Measurements from ENCODE around the gene SFRP5. TPM values are rescaled to one million over a fixed set of nuclear protein-coding genes. Genes with fewer than 3 reads are reported as not detected.

SFRP5 gene
- total and polyA plus RNA-seq, 10 of the 15 experiments (the other 5 are each of a cell fraction or from before 2014, with no cell fraction given): not detected

DNA sequence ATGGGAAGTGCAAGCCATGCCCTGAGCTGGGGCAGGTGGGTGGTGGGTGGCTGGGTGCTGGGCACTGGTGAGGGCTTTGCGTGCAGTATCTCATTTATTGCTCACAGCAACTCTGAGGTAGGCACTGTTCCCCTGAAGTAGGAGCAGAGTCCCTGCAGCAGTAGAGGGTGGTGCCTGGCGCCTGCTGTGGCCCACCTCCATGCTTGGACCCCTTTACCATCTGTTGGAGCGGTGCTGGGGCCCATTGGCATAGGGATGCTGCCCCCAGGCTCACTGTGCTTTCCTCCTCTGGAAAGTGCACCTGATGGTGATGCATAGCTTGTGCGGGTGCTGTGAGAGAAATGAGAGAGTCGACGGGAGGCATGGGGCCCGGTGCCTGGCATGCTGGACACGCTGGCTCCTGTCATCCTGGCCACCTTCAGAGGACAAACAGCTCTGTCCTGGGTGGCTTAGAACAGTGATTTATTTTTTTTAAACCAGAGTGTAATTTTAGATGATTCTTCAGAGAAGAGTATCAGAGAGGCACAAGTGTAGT lies 10.4 kb downstream of the SFRP5 start:
- POLR2A ChIA-PET: no interaction called here
- DNase-seq (ENCODE audit: low read depth, low spot score): no peak
- BruUV-seq (replicated peaks): no TSS peak
- FAIRE-seq: no peak
- H3K79me2 ChIP-seq (ENCODE audit: control insufficient read depth, insufficient read depth, low read length): no peaks in the 10 kb centered on the region
- H2AFZ ChIP-seq (ENCODE audit: control insufficient read depth, low read depth, low read length): no peak overlapping the region
- no peaks in the 10 kb centered on the region for H3K9me3 ChIP-seq (replicated peaks; ENCODE audit: control insufficient read depth, insufficient read depth, low read length)
- no peak for ATAC-seq
- peaks cover 11 to 20% of the 10 kb centered on the region in 2 experiments for H3K36me3 ChIP-seq (ENCODE audit: control insufficient read depth in 2 of 2, insufficient read depth in 2 of 2, low read length in 1 of 2)
- H3K9ac ChIP-seq (ENCODE audit: control insufficient read depth, insufficient read depth, low read length): no peak overlapping the region
- peaks cover 9% of the 10 kb centered on the region for H3K4me1 ChIP-seq (ENCODE audit: control insufficient read depth, insufficient read depth, low read length)
- no peak overlapping the region for H3K4me3 ChIP-seq
- RAD21 ChIA-PET (ENCODE audit: unreplicated experiment): no interaction called here
- TF ChIP-seq POLR2A (IDR thresholded peaks at IDR 0.05; ENCODE audit: low read depth, low read length): peak; percentile 54
- no peak for TF ChIP-seq NFYB (IDR thresholded peaks at IDR 0.05; ENCODE audit: insufficient read depth, low read depth, low read length)
- H4K20me1 ChIP-seq (ENCODE audit: control insufficient read depth, insufficient read depth): no peaks in the 10 kb centered on the region; the same call in 1 of the 2 replicates
- CTCF ChIA-PET: interaction anchor here (0.8 kb wide), 1 partner anchor 20 kb away, joined by 4 read pairs; no protein-coding TSS in a partner anchor
- no peak overlapping the region for H3K27ac ChIP-seq (ENCODE audit: control insufficient read depth, insufficient read depth)
- no peaks in the 10 kb centered on the region for H3K27me3 ChIP-seq (replicated peaks in 1 of 2; ENCODE audit: control insufficient read depth in 2 of 2, insufficient read depth in 2 of 2, low read length in 1 of 2)
- no peak overlapping the region for H3K4me2 ChIP-seq (ENCODE audit: control insufficient read depth, insufficient read depth)
- SMC1A ChIA-PET (ENCODE audit: uncharacterized antibody, unreplicated experiment): no interaction called here
- WGBS (ENCODE audit: insufficient coverage, insufficient replicate concordance, low lambda C conversion rate, missing lambda C conversion rate): 97% methylated on average over 8 of the region's 8 CpGs
- in situ Hi-C loops (cut with MboI): no loop called here
- intact Hi-C loops (cut with micrococcal nuclease; ENCODE audit: unreplicated experiment): no loop called here

DNA sequence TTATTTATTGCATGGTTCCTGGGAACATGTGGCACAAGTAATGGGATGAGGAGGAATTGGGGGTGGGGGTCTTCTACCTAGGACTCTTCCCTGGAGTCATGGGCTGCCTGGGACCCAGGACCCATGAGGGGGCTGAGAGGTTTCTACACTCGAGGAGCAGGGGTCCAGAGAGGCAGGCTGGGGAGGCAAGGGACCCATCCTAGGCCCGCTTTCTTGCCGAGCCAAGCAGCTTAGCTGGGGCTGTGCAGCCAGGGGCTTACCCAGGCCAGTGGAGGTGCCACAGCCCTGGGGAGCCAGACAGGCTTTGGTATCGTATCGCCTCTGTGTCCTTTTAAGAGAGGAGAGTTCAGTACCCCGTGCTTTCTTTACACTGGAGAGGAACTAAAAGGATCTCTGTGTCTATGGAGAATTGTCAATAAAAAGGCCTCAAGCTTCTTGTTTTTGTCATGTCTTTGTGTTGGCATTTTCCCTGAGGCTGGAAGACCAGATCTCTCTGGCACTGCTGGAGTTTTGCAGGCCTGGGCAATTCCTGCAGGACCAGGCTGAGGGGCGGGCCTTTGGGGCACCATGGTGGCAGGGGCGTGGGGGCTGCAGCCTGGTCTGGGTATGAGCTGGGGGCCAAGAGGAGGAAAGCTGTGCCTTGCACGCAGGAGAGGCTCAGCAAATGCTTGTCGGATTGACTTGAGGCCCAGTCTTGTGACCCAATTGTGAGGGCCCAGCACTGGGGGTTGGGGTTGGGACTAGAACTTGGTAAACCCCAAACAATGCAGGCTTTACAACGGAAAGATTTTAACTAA lies 11.1 kb downstream of the SFRP5 start:
- FAIRE-seq: no peak
- POLR2A ChIA-PET: no interaction called here
- H3K9ac ChIP-seq (ENCODE audit: control insufficient read depth, insufficient read depth, low read length): no peak overlapping the region
- in situ Hi-C loops (cut with MboI) (no loop called here), intact Hi-C loops (cut with micrococcal nuclease; ENCODE audit: unreplicated experiment) (no loop called here)
- no peaks in the 10 kb centered on the region; the same call in 1 of the 2 replicates for H4K20me1 ChIP-seq (ENCODE audit: control insufficient read depth, insufficient read depth)
- no peaks in the 10 kb centered on the region for H3K79me2 ChIP-seq (ENCODE audit: control insufficient read depth, insufficient read depth, low read length)
- no peaks in the 10 kb centered on the region for H3K27me3 ChIP-seq (replicated peaks in 1 of 2; ENCODE audit: control insufficient read depth in 2 of 2, insufficient read depth in 2 of 2, low read length in 1 of 2)
- TF ChIP-seq, protein P1, sequence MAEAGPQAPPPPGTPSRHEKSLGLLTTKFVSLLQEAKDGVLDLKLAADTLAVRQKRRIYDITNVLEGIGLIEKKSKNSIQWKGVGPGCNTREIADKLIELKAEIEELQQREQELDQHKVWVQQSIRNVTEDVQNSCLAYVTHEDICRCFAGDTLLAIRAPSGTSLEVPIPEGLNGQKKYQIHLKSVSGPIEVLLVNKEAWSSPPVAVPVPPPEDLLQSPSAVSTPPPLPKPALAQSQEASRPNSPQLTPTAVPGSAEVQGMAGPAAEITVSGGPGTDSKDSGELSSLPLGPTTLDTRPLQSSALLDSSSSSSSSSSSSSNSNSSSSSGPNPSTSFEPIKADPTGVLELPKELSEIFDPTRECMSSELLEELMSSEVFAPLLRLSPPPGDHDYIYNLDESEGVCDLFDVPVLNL (IDR thresholded peaks at IDR 0.05; ENCODE audit: low read depth, low read length): no peak
- peak; percentile 25; the same call in 1 of the 2 replicates for TF ChIP-seq POLR2A (IDR thresholded peaks at IDR 0.05; ENCODE audit: low read depth, low read length)
- no peak for TF ChIP-seq NFXL1 (IDR thresholded peaks at IDR 0.05; ENCODE audit: borderline replicate concordance)
- no peak for DNase-seq (ENCODE audit: low read depth, low spot score)
- WGBS (ENCODE audit: insufficient coverage, insufficient replicate concordance, low lambda C conversion rate, missing lambda C conversion rate): 94% methylated on average over 11 of the region's 11 CpGs
- peaks cover 9% of the 10 kb centered on the region for H3K4me1 ChIP-seq (ENCODE audit: control insufficient read depth, insufficient read depth, low read length)
- no peaks in the 10 kb centered on the region for H3K9me3 ChIP-seq (replicated peaks; ENCODE audit: control insufficient read depth, insufficient read depth, low read length)
- H3K36me3 ChIP-seq (ENCODE audit: control insufficient read depth in 2 of 2, insufficient read depth in 2 of 2, low read length in 1 of 2): peaks cover 17 to 25% of the 10 kb centered on the region in 2 experiments
- H2AFZ ChIP-seq (ENCODE audit: control insufficient read depth, low read depth, low read length): no peak overlapping the region
- no peak overlapping the region for H3K27ac ChIP-seq (ENCODE audit: control insufficient read depth, insufficient read depth)
- no peak overlapping the region for H3K4me3 ChIP-seq
- RAD21 ChIA-PET (ENCODE audit: unreplicated experiment): no interaction called here
- CTCF ChIA-PET: interaction anchor here (1.0 to 2.1 kb wide), 5 partner anchors 7 to 280 kb away, joined by 3 to 4 read pairs (median 3); no protein-coding TSS in a partner anchor
- BruUV-seq (replicated peaks): no TSS peak
- ATAC-seq: no peak
- H3K4me2 ChIP-seq (ENCODE audit: control insufficient read depth, insufficient read depth): no peak overlapping the region
- SMC1A ChIA-PET (ENCODE audit: uncharacterized antibody, unreplicated experiment): interaction anchor here (1.0 kb wide), 1 partner anchor 12 kb away, joined by 3 read pairs; no protein-coding TSS in a partner anchor
